Jurkat, Clone E6-1 (cell line): Measurements from ENCODE around the gene HES4.

Source experiments
- DNase-seq: peaks from one replicate; pipeline ENCODE4 v3.0.0-alpha.2; 2011; ENCODE audit warnings: low read depth, low spot score
- H3K4me3 ChIP-seq: 2 replicates; pipeline ENCODE4 v1.5.1; 2011; ENCODE audit warnings: mild to moderate bottlenecking, low read length, control low read depth, moderate library complexity

HES4 gene

GRCh38 chr1:960363-961131, 39.4 kb downstream of the HES4 start, which contains the start of gene KLHL17:
Gene KLHL17, plus strand, starts transcription at chr1:960584. Its CDS starts 110 bp downstream, at chr1:960694.
- peak; percentile 44 for DNase-seq
- peak within 1 kb of the TSS; percentile 58 for H3K4me3 ChIP-seq

GRCh38 chr1:959731-960362, 40.0 kb downstream of the HES4 start:
- no peak for DNase-seq
- H3K4me3 ChIP-seq, result peak overlapping the region; percentile 58

- peak; percentile 77 for DNase-seq
- peak within 1 kb of the TSS; percentile 99 for H3K4me3 ChIP-seq
Measured at GRCh38 chr1:958823-959730, 40.8 kb downstream of the HES4 start, which contains the start of gene NOC2L. Gene NOC2L, minus strand, starts transcription at chr1:959256. Its CDS starts 16 bp downstream, at chr1:959240.

- DNase-seq, result no peak
- no peak overlapping the region for H3K4me3 ChIP-seq
Measured at GRCh38 chr1:956636-957035, 43.3 kb downstream of the HES4 start.

GRCh38 chr1:955474-955873, 44.4 kb downstream of the HES4 start:
- H3K4me3 ChIP-seq, result no peak overlapping the region
- no peak for DNase-seq

GRCh38 chr1:954927-955326, 45.0 kb downstream of the HES4 start:
- H3K4me3 ChIP-seq, result no peak overlapping the region
- no peak for DNase-seq

GRCh38 chr1:953524-954320, 46.2 kb downstream of the HES4 start:
- DNase-seq, result no peak
- no peak overlapping the region for H3K4me3 ChIP-seq

- no peak for DNase-seq
- H3K4me3 ChIP-seq, result no peak overlapping the region
Measured at GRCh38 chr1:952603-953002, 47.3 kb downstream of the HES4 start.

- no peak overlapping the region for H3K4me3 ChIP-seq
- no peak for DNase-seq
Measured at GRCh38 chr1:952201-952600, 47.7 kb downstream of the HES4 start.

GRCh38 chr1:951364-951763, 48.5 kb downstream of the HES4 start:
- no peak overlapping the region for H3K4me3 ChIP-seq
- no peak for DNase-seq

GRCh38 chr1:950881-951280, 49.0 kb downstream of the HES4 start:
- no peak for DNase-seq

GRCh38 chr1:950268-950667, 49.6 kb downstream of the HES4 start:
- H3K4me3 ChIP-seq, result no peak overlapping the region
- DNase-seq, result no peak

More at GRCh38 chr1:950881-951280, 49.0 kb downstream of the HES4 start:
- H3K4me3 ChIP-seq, result no peak overlapping the region
